CD4-positive, CD25-positive, alpha-beta regulatory T cell (primary cell): ENCODE measurements around the gene CAMK2A. TPM values are rescaled to one million over a fixed set of nuclear protein-coding genes. Genes with fewer than 3 reads are reported as not detected.
A peak's percentile ranks its signal among the peaks of the same experiment; 100 is the strongest.

ENCODE experiments used
- ATAC-seq, 2 donors: fragments of 150-1000 bp; cut with Tn5 transposase; one replicate each; pipeline ENCODE4 v1.10.0; 2021; ENCODE audit warnings: low read depth in 2 of 2, moderate number of reproducible peaks in 2 of 2, moderate library complexity in 1 of 2
- DNase-seq, 3 donors: peaks; one replicate each; pipeline versions ENCODE4 v3.0.0 to v3.0.0-alpha.2; 2012 to 2022; ENCODE audit warnings: mixed read lengths in 1 of 3
- H3K27ac ChIP-seq: one replicate; pipeline ENCODE4 v1.7.0; 2013; ENCODE audit warnings: mild to moderate bottlenecking, low read length; ENCODE audit not compliant: insufficient read depth, poor library complexity, severe bottlenecking
- H3K27me3 ChIP-seq: one replicate; pipeline ENCODE4 v1.7.0; 2013; ENCODE audit warnings: low read length; ENCODE audit not compliant: control insufficient read depth, insufficient read depth
- H3K36me3 ChIP-seq: one replicate; pipeline ENCODE4 v1.7.0; 2013; ENCODE audit warnings: mild to moderate bottlenecking, low read length, moderate library complexity; ENCODE audit not compliant: control insufficient read depth, insufficient read depth
- H3K4me1 ChIP-seq: 2 replicates; pipeline ENCODE4 v1.7.0; 2013; ENCODE audit warnings: mild to moderate bottlenecking, low read length; ENCODE audit not compliant: insufficient read depth, control insufficient read depth, poor library complexity, severe bottlenecking
- H3K4me3 ChIP-seq: one replicate; pipeline ENCODE4 v1.7.0; 2013; ENCODE audit warnings: low read depth, mild to moderate bottlenecking, low read length, moderate library complexity
- H3K9me3 ChIP-seq, 2 experiments: 1 replicate in 1 of 2; 2 replicates in 1 of 2; pipeline ENCODE4 v1.7.0; 2013; ENCODE audit warnings: low read length in 2 of 2, mild to moderate bottlenecking in 1 of 2, moderate library complexity in 1 of 2; ENCODE audit not compliant: control insufficient read depth in 2 of 2
- H3K27ac Mint-ChIP-seq, 3 donors: one replicate each; pipeline ENCODE4 v1.8.0; 2020 to 2022; ENCODE audit warnings: mild to moderate bottlenecking in 3 of 3, mixed read lengths in 3 of 3, moderate library complexity in 2 of 3
- H3K27me3 Mint-ChIP-seq: one replicate; pipeline ENCODE4 v1.8.0; 2022; ENCODE audit warnings: mild to moderate bottlenecking, mixed read lengths
- H3K36me3 Mint-ChIP-seq: one replicate; pipeline ENCODE4 v1.8.0; 2020; ENCODE audit warnings: mixed read lengths
- H3K4me1 Mint-ChIP-seq, 4 donors: one replicate each; pipeline ENCODE4 v1.8.0; 2020 to 2022; ENCODE audit warnings: mixed read lengths in 4 of 4, mild to moderate bottlenecking in 1 of 4
- H3K4me3 Mint-ChIP-seq, 4 donors: one replicate each; pipeline ENCODE4 v1.8.0; 2020 to 2022; ENCODE audit warnings: mild to moderate bottlenecking in 4 of 4, mixed read lengths in 4 of 4, moderate library complexity in 3 of 4
- H3K9me3 Mint-ChIP-seq, 7 donors: one replicate each; pipeline ENCODE4 v1.8.0; 2020 to 2022; ENCODE audit warnings: mixed read lengths in 7 of 7, mild to moderate bottlenecking in 3 of 7, moderate library complexity in 2 of 7
- polyA plus RNA-seq, 4 donors: library from polyadenylated mRNA; unstranded; fragments of 300-500 nt; fragmentation: Illumina TruSeq; gene quantifications; one replicate each; pipeline ENCODE4 v1.2.3, GENCODE V29; 2021
- total RNA-seq: library from RNA; stranded (reverse); gene quantifications from one replicate; pipeline ENCODE4 v1.2.3, GENCODE V29; 2022

CAMK2A gene
- total and polyA plus RNA-seq, 5 donors from 2014 or later: not detected

GRCh38 chr5:150206098-150206778 is 83.3 kb downstream of the CAMK2A start:
- ATAC-seq (no peak), DNase-seq (no peak)
- H3K4me1 ChIP-seq: peaks cover 4% of the 10 kb centered on the region
- H3K9me3 ChIP-seq: no peaks in the 10 kb centered on the region
- H3K4me3 Mint-ChIP-seq: no peak overlapping the region
- H3K9me3 Mint-ChIP-seq: peaks cover 0 to 3% (median 0%) of the 10 kb centered on the region in 7 donors
- no peak overlapping the region for H3K27ac ChIP-seq
- no peaks in the 10 kb centered on the region for H3K36me3 ChIP-seq
- H3K27me3 Mint-ChIP-seq: peaks cover 14% of the 10 kb centered on the region
- peaks cover 4% of the 10 kb centered on the region for H3K27me3 ChIP-seq
- H3K4me1 Mint-ChIP-seq: peaks cover 0 to 15% (median 0%) of the 10 kb centered on the region in 4 donors
- no peak overlapping the region for H3K27ac Mint-ChIP-seq
- no peak overlapping the region for H3K4me3 ChIP-seq
- H3K36me3 Mint-ChIP-seq: no peaks in the 10 kb centered on the region

- H3K27me3 ChIP-seq: peaks cover 4% of the 10 kb centered on the region
- Mint-ChIP-seq H3K9me3 (peaks cover 0 to 4% (median 0%) of the 10 kb centered on the region in 7 donors), H3K27ac (no peak overlapping the region), H3K27me3 (peaks cover 14% of the 10 kb centered on the region), H3K4me3 (no peak overlapping the region), H3K4me1 (peaks cover 0 to 15% (median 0%) of the 10 kb centered on the region in 4 donors), H3K36me3 (no peaks in the 10 kb centered on the region)
- no peaks in the 10 kb centered on the region for H3K9me3 ChIP-seq
- H3K4me3 ChIP-seq: no peak overlapping the region
- no peak for DNase-seq
- no peak overlapping the region for H3K27ac ChIP-seq
- peaks cover 4% of the 10 kb centered on the region for H3K4me1 ChIP-seq
- ATAC-seq: no peak
- H3K36me3 ChIP-seq: no peaks in the 10 kb centered on the region
These were observed 85.0 kb downstream of the CAMK2A start for GRCh38 chr5:150204590-150204960.

- Histone ChIP-seq H3K4me3 (no peak overlapping the region), H3K4me1 (peaks cover under 1% of the 10 kb centered on the region), H3K36me3 (no peaks in the 10 kb centered on the region), H3K27ac (no peak overlapping the region), H3K27me3 (peaks cover 4% of the 10 kb centered on the region), H3K9me3 (no peaks in the 10 kb centered on the region)
- DNase-seq (no peak), ATAC-seq (no peak)
- no peak overlapping the region for H3K4me3 Mint-ChIP-seq
- H3K9me3 Mint-ChIP-seq: peaks cover 0 to 4% (median 0%) of the 10 kb centered on the region in 7 donors
- peak overlapping the region in 1 of 3 donors; percentile 36 for H3K27ac Mint-ChIP-seq
- peaks cover 0 to 11% (median 0%) of the 10 kb centered on the region in 4 donors for H3K4me1 Mint-ChIP-seq
- H3K27me3 Mint-ChIP-seq: peaks cover 14% of the 10 kb centered on the region
- H3K36me3 Mint-ChIP-seq: no peaks in the 10 kb centered on the region
These were observed 85.6 kb downstream of the CAMK2A start for GRCh38 chr5:150203832-150204589.

- Histone ChIP-seq H3K36me3 (no peaks in the 10 kb centered on the region), H3K4me3 (no peak overlapping the region), H3K9me3 (no peaks in the 10 kb centered on the region), H3K27ac (no peak overlapping the region), H3K4me1 (no peaks in the 10 kb centered on the region), H3K27me3 (no peaks in the 10 kb centered on the region)
- DNase-seq (no peak), ATAC-seq (no peak)
- Mint-ChIP-seq H3K36me3 (no peaks in the 10 kb centered on the region), H3K27me3 (peaks cover 4% of the 10 kb centered on the region), H3K4me3 (no peak overlapping the region), H3K27ac (no peak overlapping the region), H3K9me3 (peaks cover 0 to 4% (median 0%) of the 10 kb centered on the region in 7 donors), H3K4me1 (no peaks in the 10 kb centered on the region)
These were observed 87.1 kb downstream of the CAMK2A start for GRCh38 chr5:150202501-150202900.

- H3K27ac Mint-ChIP-seq: no peak overlapping the region
- Histone ChIP-seq H3K9me3 (no peaks in the 10 kb centered on the region), H3K36me3 (no peaks in the 10 kb centered on the region), H3K27ac (no peak overlapping the region), H3K4me3 (no peak overlapping the region), H3K4me1 (no peaks in the 10 kb centered on the region), H3K27me3 (no peaks in the 10 kb centered on the region)
- no peak overlapping the region for H3K4me3 Mint-ChIP-seq
- H3K4me1 Mint-ChIP-seq: no peaks in the 10 kb centered on the region
- H3K9me3 Mint-ChIP-seq: peaks cover 0 to 4% (median 0%) of the 10 kb centered on the region in 7 donors
- H3K36me3 Mint-ChIP-seq: no peaks in the 10 kb centered on the region
- no peak for DNase-seq
- ATAC-seq: no peak
- H3K27me3 Mint-ChIP-seq: peaks cover 14% of the 10 kb centered on the region
These were observed 92.1 kb downstream of the CAMK2A start for GRCh38 chr5:150197476-150197875.

GRCh38 chr5:150196986-150197385 is 92.6 kb downstream of the CAMK2A start:
- no peak for DNase-seq
- Histone ChIP-seq H3K4me1 (no peaks in the 10 kb centered on the region), H3K36me3 (no peaks in the 10 kb centered on the region), H3K27ac (no peak overlapping the region), H3K4me3 (no peak overlapping the region), H3K27me3 (no peaks in the 10 kb centered on the region), H3K9me3 (no peaks in the 10 kb centered on the region)
- Mint-ChIP-seq H3K4me3 (no peak overlapping the region), H3K4me1 (no peaks in the 10 kb centered on the region), H3K27me3 (peaks cover 14% of the 10 kb centered on the region), H3K27ac (no peak overlapping the region), H3K9me3 (peaks cover 0 to 4% (median 0%) of the 10 kb centered on the region in 7 donors), H3K36me3 (no peaks in the 10 kb centered on the region)
- ATAC-seq: no peak

GRCh38 chr5:150196514-150196913 is 93.1 kb downstream of the CAMK2A start:
- Histone ChIP-seq H3K36me3 (no peaks in the 10 kb centered on the region), H3K27me3 (no peaks in the 10 kb centered on the region), H3K9me3 (no peaks in the 10 kb centered on the region), H3K4me3 (no peak overlapping the region), H3K4me1 (no peaks in the 10 kb centered on the region), H3K27ac (no peak overlapping the region)
- Mint-ChIP-seq H3K27ac (no peak overlapping the region), H3K4me1 (no peaks in the 10 kb centered on the region), H3K36me3 (no peaks in the 10 kb centered on the region), H3K4me3 (no peak overlapping the region), H3K27me3 (peaks cover 14% of the 10 kb centered on the region), H3K9me3 (peaks cover 0 to 4% (median 0%) of the 10 kb centered on the region in 7 donors)
- DNase-seq (no peak), ATAC-seq (no peak)
